Breast epithelium (tissue), 4 donors: ENCODE results near the gene MPST. TPM values are rescaled to one million over a fixed set of nuclear protein-coding genes. Genes with fewer than 3 reads are reported as not detected.

Experiments
- DNase-seq, 2 donors: peaks; one replicate each; pipeline ENCODE4 v3.0.0-alpha.2; 2019; ENCODE audit warnings: low spot score in 2 of 2
- H3K27ac ChIP-seq, 2 donors: fragments of 200-600 bp; sonication (generic) in 1 of 2; one replicate each; pipeline ENCODE4 v1.5.1; 2016 to 2019; ENCODE audit warnings: mild to moderate bottlenecking in 1 of 2
- H3K27me3 ChIP-seq, 2 donors: fragments of 200-600 bp; sonication (generic) in 1 of 2; one replicate each; pipeline versions ENCODE4 v1.5.1 to v1.6.0; 2017 to 2019; ENCODE audit warnings: control low read depth in 1 of 2, mild to moderate bottlenecking in 1 of 2
- H3K36me3 ChIP-seq: fragments of 200-600 bp; one replicate; pipeline ENCODE4 v1.5.1; 2019
- H3K4me1 ChIP-seq, 2 donors: fragments of 200-600 bp; sonication (generic); one replicate each; pipeline ENCODE4 v1.5.1; 2016 to 2019; ENCODE audit warnings: control low read depth in 1 of 2
- H3K4me3 ChIP-seq, 3 donors: fragments of 200-600 bp; sonication (generic); 1 replicate in 2 of 3; 2 replicates in 1 of 3; pipeline ENCODE4 v1.5.1; 2016 to 2019; ENCODE audit warnings: mild to moderate bottlenecking in 3 of 3, moderate library complexity in 2 of 3
- H3K9me3 ChIP-seq, 2 donors: fragments of 200-600 bp; sonication (generic) in 1 of 2; one replicate each; pipeline ENCODE4 v1.5.1; 2016 to 2019; ENCODE audit warnings: control low read depth in 1 of 2
- POLR2A ChIP-seq: fragments of 450-650 bp; IDR thresholded peaks from one replicate; pipeline ENCODE4 v1.6.1; 2016; ENCODE audit warnings: antibody characterized with exemption, mild to moderate bottlenecking, moderate library complexity
- POLR2AphosphoS5 ChIP-seq, 3 donors: sonication (generic); formaldehyde crosslinking; IDR thresholded peaks; one replicate each; pipeline ENCODE4 v1.6.1; 2017; ENCODE audit warnings: antibody characterized with exemption in 3 of 3
- intact Hi-C: fragments of 100-400 bp; cut with DNase I; formaldehyde crosslinking; loops from one replicate; pipeline ENCODE4 v1.15.1; 2023; ENCODE audit warnings: low total_unique reads
- total RNA-seq, 3 donors: library from RNA; depleted of rRNA; stranded (reverse); fragments of >200 nt; gene quantifications; one replicate each; pipeline ENCODE4 v1.1.0, GENCODE V29; 2016
- TF ChIP-seq, protein P1 (sequence below), 3 donors: fragments of 450-650 bp; IDR thresholded peaks; one replicate each; pipeline ENCODE4 v1.5.1; 2016 to 2017; ENCODE audit warnings: antibody characterized with exemption in 3 of 3, mild to moderate bottlenecking in 3 of 3, moderate library complexity in 3 of 3

Gene MPST
- total RNA-seq, 3 donors from 2014 or later: 72.0 to 175 (median 113) TPM

- Histone ChIP-seq H3K4me1 (no peaks in the 10 kb centered on the region), H3K36me3 (no peaks in the 10 kb centered on the region), H3K27ac (no peak overlapping the region), H3K27me3 (no peaks in the 10 kb centered on the region), H3K9me3 (no peaks in the 10 kb centered on the region), H3K4me3 (no peak overlapping the region)
- intact Hi-C loops: no loop called here
- TF ChIP-seq, protein P1, sequence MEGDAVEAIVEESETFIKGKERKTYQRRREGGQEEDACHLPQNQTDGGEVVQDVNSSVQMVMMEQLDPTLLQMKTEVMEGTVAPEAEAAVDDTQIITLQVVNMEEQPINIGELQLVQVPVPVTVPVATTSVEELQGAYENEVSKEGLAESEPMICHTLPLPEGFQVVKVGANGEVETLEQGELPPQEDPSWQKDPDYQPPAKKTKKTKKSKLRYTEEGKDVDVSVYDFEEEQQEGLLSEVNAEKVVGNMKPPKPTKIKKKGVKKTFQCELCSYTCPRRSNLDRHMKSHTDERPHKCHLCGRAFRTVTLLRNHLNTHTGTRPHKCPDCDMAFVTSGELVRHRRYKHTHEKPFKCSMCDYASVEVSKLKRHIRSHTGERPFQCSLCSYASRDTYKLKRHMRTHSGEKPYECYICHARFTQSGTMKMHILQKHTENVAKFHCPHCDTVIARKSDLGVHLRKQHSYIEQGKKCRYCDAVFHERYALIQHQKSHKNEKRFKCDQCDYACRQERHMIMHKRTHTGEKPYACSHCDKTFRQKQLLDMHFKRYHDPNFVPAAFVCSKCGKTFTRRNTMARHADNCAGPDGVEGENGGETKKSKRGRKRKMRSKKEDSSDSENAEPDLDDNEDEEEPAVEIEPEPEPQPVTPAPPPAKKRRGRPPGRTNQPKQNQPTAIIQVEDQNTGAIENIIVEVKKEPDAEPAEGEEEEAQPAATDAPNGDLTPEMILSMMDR (IDR thresholded peaks at IDR 0.05): no peak
- no peak for TF ChIP-seq POLR2A
- DNase-seq: no peak
Observed at GRCh38 chr22:37001826-37002225, 17.7 kb upstream of the MPST start.

DNA sequence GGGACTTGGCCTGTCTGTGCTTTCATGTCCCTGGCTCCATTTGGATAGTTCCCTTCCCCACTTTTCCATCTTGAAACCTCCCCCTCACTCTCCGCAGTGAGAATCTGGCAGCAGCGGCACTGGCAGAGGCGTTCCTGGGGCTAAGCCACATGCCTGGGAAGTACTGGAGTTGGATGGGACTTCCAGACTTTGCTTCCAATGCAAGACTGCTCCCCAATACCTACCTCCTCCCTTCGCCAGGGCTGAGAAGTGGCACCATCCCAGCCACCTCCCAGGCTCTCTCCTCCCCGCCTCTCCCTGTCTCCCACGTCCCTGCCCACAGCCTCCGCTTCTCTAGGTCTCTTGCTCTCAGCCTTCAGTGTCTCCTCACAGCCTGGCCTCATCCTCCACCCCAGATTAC is 16.9 kb upstream of the MPST start:
- no peak overlapping the region for H3K27ac ChIP-seq
- H3K27me3 ChIP-seq: no peaks in the 10 kb centered on the region
- TF ChIP-seq POLR2A (no peak), POLR2AphosphoS5 (IDR thresholded peaks at IDR 0.05) (no peak)
- TF ChIP-seq, protein P1 (IDR thresholded peaks at IDR 0.05): no peak
- H3K9me3 ChIP-seq: no peaks in the 10 kb centered on the region
- H3K36me3 ChIP-seq: no peaks in the 10 kb centered on the region
- H3K4me3 ChIP-seq: no peak overlapping the region
- intact Hi-C loops: no loop called here
- DNase-seq: no peak
- H3K4me1 ChIP-seq: no peaks in the 10 kb centered on the region

DNA sequence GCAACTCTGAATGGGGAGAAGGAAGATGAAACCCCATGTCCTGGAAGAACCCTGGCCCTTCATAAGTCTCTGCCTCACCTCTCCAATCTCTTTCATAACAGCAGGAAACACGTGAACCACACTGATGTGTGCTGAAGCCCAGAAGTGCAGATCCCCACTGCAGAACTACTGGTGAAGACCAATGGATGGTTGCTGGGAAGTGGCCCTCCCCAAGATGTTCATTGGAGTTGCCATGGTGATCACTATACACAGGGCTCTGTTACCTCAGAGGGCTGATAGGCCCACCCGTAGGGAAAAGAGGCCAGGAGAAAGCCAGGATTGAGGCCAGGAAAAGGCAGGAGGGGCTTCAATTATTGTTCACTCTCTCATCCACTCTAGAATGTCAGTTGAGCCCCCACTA is 11.9 kb upstream of the MPST start:
- Histone ChIP-seq H3K4me3 (no peak overlapping the region), H3K9me3 (no peaks in the 10 kb centered on the region), H3K27me3 (no peaks in the 10 kb centered on the region), H3K27ac (no peak overlapping the region), H3K36me3 (no peaks in the 10 kb centered on the region), H3K4me1 (no peaks in the 10 kb centered on the region)
- no peak for DNase-seq
- TF ChIP-seq POLR2AphosphoS5 (IDR thresholded peaks at IDR 0.05) (no peak), POLR2A (no peak)
- TF ChIP-seq, protein P1 (IDR thresholded peaks at IDR 0.05): no peak
- intact Hi-C loops: no loop called here

- Histone ChIP-seq H3K27ac (no peak overlapping the region), H3K36me3 (no peaks in the 10 kb centered on the region), H3K27me3 (no peaks in the 10 kb centered on the region), H3K4me1 (no peaks in the 10 kb centered on the region), H3K9me3 (no peaks in the 10 kb centered on the region), H3K4me3 (no peak overlapping the region)
- DNase-seq: no peak
- intact Hi-C loops: no loop called here
- TF ChIP-seq, protein P1 (IDR thresholded peaks at IDR 0.05): no peak
- TF ChIP-seq POLR2AphosphoS5 (IDR thresholded peaks at IDR 0.05) (no peak), POLR2A (no peak)
Observed at GRCh38 chr22:37008365-37008764, 11.2 kb upstream of the MPST start.

DNA sequence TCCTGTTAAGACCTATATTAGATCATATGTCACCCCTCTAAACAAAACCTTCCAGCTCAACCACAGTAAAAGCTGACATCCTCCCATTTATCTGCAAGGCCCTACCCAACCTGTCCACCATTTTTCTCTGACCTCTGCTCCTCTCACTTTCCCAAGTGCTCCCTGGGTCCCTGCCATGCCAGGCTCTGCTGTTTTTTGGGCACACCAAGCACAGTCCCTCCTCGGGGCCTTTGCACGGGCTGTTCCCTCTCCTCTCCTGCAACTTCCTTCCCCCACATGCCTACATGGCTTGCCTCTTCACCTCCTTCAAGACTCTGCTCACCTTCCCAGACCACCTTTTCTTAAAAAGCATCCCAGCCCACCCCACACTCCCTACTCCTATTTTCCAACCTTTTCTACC is 10.1 kb upstream of the MPST start:
- Histone ChIP-seq H3K4me1 (no peaks in the 10 kb centered on the region), H3K9me3 (no peaks in the 10 kb centered on the region), H3K27ac (no peak overlapping the region), H3K27me3 (no peaks in the 10 kb centered on the region), H3K4me3 (no peak overlapping the region), H3K36me3 (no peaks in the 10 kb centered on the region)
- no peak for TF ChIP-seq POLR2AphosphoS5 (IDR thresholded peaks at IDR 0.05)
- TF ChIP-seq, protein P1 (IDR thresholded peaks at IDR 0.05): no peak
- TF ChIP-seq POLR2A: no peak
- intact Hi-C loops: no loop called here
- no peak for DNase-seq
